ENCODE measurements around the gene ACTC1.

GRCh38 chr15:34809186-34809585 lies 13.8 kb upstream of the ACTC1 start:
- TF ChIP-seq CTCF (IDR thresholded peaks at IDR 0.05), result no peak
- no peak for TF ChIP-seq POLR2A (IDR thresholded peaks at IDR 0.05)
